Heart right ventricle (tissue), 16 donors: ENCODE results near the gene DNAJC11. TPM values are rescaled to one million over a fixed set of nuclear protein-coding genes. Genes with fewer than 3 reads are reported as not detected.
"Not testable (repeated sequence)": the region's sequence is repeated elsewhere in the genome, so short reads cannot be mapped to it uniquely, and the experiment has no call there.

Experiments used
- ATAC-seq, 8 donors: fragments of 200-7000 bp; cut with Tn5 transposase; one replicate each; pipeline ENCODE4 v1.9.1; 2020; ENCODE audit warnings: mild to moderate bottlenecking in 8 of 8, moderate library complexity in 8 of 8, moderate number of reproducible peaks in 1 of 8
- DNase-seq, 2 donors: peaks; one replicate each; pipeline ENCODE4 v3.0.0-alpha.2; 2020
- H3K27ac ChIP-seq, 10 donors: fragments of 200-600 bp; sonication (generic) in 2 of 10; one replicate each; pipeline versions ENCODE4 v1.5.0 to v1.8.0; 2020 to 2022; ENCODE audit warnings: mild to moderate bottlenecking in 3 of 10
- H3K27me3 ChIP-seq, 7 donors: fragments of 200-600 bp; one replicate each; pipeline ENCODE4 v1.8.0; 2021 to 2022; ENCODE audit warnings: mild to moderate bottlenecking in 2 of 7
- H3K36me3 ChIP-seq, 9 donors: fragments of 200-600 bp; sonication (generic) in 1 of 9; one replicate each; pipeline versions ENCODE4 v1.5.0 to v1.8.0; 2020 to 2022; ENCODE audit warnings: mild to moderate bottlenecking in 2 of 9
- H3K4me1 ChIP-seq, 9 donors: fragments of 200-600 bp; sonication (generic) in 1 of 9; one replicate each; pipeline versions ENCODE4 v1.5.0 to v1.8.0; 2020 to 2022; ENCODE audit warnings: mild to moderate bottlenecking in 4 of 9
- H3K4me3 ChIP-seq, 10 donors: fragments of 200-600 bp; sonication (generic) in 2 of 10; one replicate each; pipeline versions ENCODE4 v1.5.0 to v1.8.0; 2020 to 2022; ENCODE audit warnings: mild to moderate bottlenecking in 7 of 10, moderate library complexity in 2 of 10
- H3K9me3 ChIP-seq, 11 donors: fragments of 200-600 bp in 10 of 11; sonication (generic) in 2 of 11; one replicate each; pipeline versions ENCODE4 v1.5.0 to v1.8.0; 2013 to 2022; ENCODE audit warnings: mild to moderate bottlenecking in 2 of 11, control low read depth in 1 of 11, moderate library complexity in 1 of 11
- WGBS, 2 donors: extraction: QIAGEN DNeasy Blood & Tissue Kit; methylation state at CpG; one replicate each; pipeline ENCODE4 v1.1.7; 2013; ENCODE audit warnings: inconsistent platforms in 1 of 2; 5-methylcytosine and 5-hydroxymethylcytosine counted together
- intact Hi-C, 10 donors: fragments of 100-400 bp; cut with DNase I; formaldehyde crosslinking; loops; one replicate each; pipeline versions ENCODE4 v1.11.1 to v1.14.2; 2022
- polyA plus RNA-seq, 2 donors: library from polyadenylated mRNA; stranded (reverse); fragments of 200-250 nt; gene quantifications; one replicate each; pipeline ENCODE4 v1.2.3, GENCODE V29; 2013
- total RNA-seq, 10 donors: library from RNA; stranded (reverse); fragmentation: NEBNext Ultra II Directional in 3 of 10; extraction: Animal tissue kit (Norgen Biotek cat#: 25700) in 3 of 10; gene quantifications; one replicate each; pipeline versions ENCODE4 v1.2.1 to v1.2.4, GENCODE V29; 2021 to 2023
- TF ChIP-seq, protein P1 (sequence below), 9 donors: fragments of 200-600 bp; sonication (generic) in 2 of 9; IDR thresholded peaks; one replicate each; pipeline versions ENCODE4 v1.5.0 to v1.8.0; 2021 to 2022; ENCODE audit warnings: antibody characterized with exemption in 9 of 9, mild to moderate bottlenecking in 5 of 9, moderate library complexity in 1 of 9
- donor health status: Arrhythmogenic right ventricular cardiomyopathy.
- donor health status: ischemic (EF 13 %, LVEDD 7.1; RV severe dilation, severe dysfunction).
- donor health status: healthy with polysubstance abuse.
- donor health status: DM: no; HTN: yes; CAD: no.
- donor health status: DM: no; HTN: no; CAD: no.
- donor health status: ischemic (EF 25% LVEDD 6.9; RV normal size, moderate dysfunction).
- donor health status: ischemic (EF 25% LVEDD 5.7; RV mildly dilated, moderate dysfunction).
- donor health status: healthy.
- donor health status: DM: yes; HTN: yes; CAD: no.
- donor health status: Ischemic cardiomyopathy.
- donor health status: ischemic (EF 35%, LVEDD 5.7; RV mildly dilated, moderate dysfunction).
- donor health status: nonischemic (EF 11% LVEDD 7.7; RV severe dilation, severe dysfunction).
- donor health status: DM: yes; HTN: yes; CAD: no.
- donor health status: PGD.
- donor health status: ischemic (EF 29% LVEDD 5.4; RV normal size, mild dysfunction).
- donor health status: nonischemic (EF 23%, LVEDD 6.1; RV moderate dilation, normal function).

DNAJC11 gene
- total and polyA plus RNA-seq, 12 donors: 31.2 to 80.6 (median 71.9) TPM

DNA sequence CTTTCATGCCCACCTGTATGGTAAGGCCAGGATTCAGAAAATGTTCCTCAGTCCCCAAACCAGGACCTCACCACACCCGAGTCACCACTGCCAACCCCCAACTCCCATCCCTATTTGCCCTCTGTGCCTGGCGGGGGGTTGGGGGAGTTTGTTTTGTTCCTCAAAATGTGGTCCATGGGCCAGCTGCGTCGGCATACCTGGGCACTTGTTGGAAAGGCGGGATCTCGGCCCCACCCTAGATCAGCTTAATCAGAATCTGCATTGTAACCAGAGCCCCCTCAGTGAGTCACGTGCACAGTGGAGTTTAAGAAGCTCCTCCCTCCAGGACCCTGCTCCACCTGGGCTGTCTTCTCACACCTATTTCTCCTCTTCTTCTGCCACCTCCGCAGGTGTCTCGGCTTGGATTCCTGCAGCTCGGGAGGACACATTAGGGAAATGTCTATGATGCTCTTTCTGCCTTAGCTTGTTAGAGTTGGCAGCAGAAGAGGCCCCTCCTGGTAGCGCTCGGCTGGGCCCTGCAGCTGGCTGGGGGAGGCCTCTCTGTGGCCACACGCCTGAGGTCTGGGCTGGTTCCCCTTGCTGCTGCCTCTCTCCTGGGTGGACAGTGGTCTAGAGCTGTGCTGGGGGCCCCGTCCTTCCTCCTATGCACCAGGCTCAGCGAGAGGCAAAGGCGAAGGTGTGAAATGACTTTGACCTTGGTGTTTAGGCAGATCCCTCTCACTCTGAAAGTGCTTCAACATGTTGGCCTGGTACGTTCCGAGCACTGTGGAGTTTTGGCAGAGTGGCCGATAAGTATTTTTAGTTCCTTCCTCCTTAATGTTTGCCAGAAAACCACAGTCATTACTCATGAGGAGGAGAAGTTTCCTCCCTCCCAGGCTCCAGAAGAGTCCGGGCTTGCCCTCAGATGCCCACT lies 41.8 kb upstream of the DNAJC11 start:
- Histone ChIP-seq H3K9me3 (peaks cover 0 to 9% (median 0%) of the 10 kb centered on the region in 11 donors), H3K27me3 (no peaks in the 10 kb centered on the region), H3K4me1 (peaks cover 6 to 19% (median 15%) of the 10 kb centered on the region in 9 donors), H3K27ac (peak overlapping the region; percentile 33 to 93 (median 82)), H3K36me3 (no peaks in the 10 kb centered on the region), H3K4me3 (peak overlapping the region in 3 of 10 donors; percentile 0 to 17 (median 13))
- WGBS, 2 donors: 35 to 41% methylated on average over 20 of the region's 20 CpGs
- DNase-seq (peak; percentile 37 to 70), ATAC-seq (peak; percentile 91 to 97 (median 94))
- intact Hi-C loops: loop anchor here in 3 of 10 donors (5.0 kb wide), 1 partner anchor 39 kb away; no protein-coding TSS in a partner anchor
- TF ChIP-seq, protein P1, sequence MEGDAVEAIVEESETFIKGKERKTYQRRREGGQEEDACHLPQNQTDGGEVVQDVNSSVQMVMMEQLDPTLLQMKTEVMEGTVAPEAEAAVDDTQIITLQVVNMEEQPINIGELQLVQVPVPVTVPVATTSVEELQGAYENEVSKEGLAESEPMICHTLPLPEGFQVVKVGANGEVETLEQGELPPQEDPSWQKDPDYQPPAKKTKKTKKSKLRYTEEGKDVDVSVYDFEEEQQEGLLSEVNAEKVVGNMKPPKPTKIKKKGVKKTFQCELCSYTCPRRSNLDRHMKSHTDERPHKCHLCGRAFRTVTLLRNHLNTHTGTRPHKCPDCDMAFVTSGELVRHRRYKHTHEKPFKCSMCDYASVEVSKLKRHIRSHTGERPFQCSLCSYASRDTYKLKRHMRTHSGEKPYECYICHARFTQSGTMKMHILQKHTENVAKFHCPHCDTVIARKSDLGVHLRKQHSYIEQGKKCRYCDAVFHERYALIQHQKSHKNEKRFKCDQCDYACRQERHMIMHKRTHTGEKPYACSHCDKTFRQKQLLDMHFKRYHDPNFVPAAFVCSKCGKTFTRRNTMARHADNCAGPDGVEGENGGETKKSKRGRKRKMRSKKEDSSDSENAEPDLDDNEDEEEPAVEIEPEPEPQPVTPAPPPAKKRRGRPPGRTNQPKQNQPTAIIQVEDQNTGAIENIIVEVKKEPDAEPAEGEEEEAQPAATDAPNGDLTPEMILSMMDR (IDR thresholded peaks at IDR 0.05): no peak

DNA sequence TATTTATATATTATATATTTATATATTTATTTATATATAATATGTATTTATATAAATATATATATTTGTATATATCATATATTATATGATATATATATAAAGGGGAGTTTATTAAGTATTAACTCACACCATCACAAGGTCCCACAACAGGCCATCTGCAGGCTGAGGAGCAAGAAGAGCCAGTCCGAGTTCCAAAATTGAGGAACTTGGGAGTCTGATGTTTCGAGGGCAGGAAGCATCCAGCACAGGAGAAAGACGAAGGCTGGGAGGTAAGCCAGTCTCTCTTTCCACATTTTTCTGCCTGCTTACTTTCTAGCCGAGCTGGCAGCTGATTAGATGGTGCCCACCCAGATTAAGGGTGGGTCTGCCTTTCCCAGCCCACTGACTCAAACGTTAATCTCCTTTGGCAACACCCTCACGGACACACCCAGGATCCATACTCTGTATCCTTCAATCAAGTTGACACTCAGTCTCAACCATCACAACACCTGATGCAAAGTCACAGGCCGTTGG lies 41.1 kb upstream of the DNAJC11 start:
- peak overlapping the region in 8 of 10 donors; percentile 78 to 93 (median 82) for H3K27ac ChIP-seq
- not testable (repeated sequence) for ATAC-seq, H3K36me3 ChIP-seq, H3K27me3 ChIP-seq, H3K9me3 ChIP-seq, DNase-seq, H3K4me3 ChIP-seq
- peaks cover 6 to 19% (median 15%) of the 10 kb centered on the region in 9 donors for H3K4me1 ChIP-seq
- WGBS, 2 donors: 78 to 82% methylated on average over 7 of the region's 7 CpGs
- intact Hi-C loops: loop anchor here in 3 of 10 donors (5.0 kb wide), 1 partner anchor 40 kb away; no protein-coding TSS in a partner anchor

DNA sequence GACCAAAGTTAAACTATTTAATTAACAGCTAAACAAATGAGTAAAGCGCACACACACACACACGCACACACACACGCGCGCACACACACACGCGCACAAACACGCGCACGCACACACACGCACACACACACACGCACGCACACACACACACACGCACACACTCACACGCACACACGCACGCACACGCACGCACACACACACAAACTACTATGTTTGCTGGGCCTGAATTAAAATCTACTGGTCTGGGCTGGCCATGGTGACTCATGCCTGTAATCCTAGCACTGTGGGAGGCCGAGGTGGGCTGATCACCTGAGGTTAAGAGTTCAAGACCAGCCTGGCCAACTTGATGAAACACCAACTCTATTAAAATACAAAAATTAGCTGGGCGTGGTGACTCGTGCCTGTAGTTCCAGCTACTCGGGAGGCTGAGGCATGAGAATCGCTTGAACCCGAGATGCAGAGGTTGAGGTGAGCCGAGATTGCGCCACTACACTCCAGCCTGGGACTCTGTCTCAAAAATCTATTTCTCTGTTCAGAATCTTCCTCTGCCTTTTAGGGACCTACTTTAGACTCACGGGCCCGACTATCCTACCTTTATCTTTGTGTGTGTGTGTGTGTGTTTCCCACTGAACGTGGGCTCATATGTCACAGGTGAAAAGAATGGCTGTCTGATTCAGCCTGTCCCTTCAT lies 37.5 kb upstream of the DNAJC11 start:
- Histone ChIP-seq H3K4me3 (no peak overlapping the region), H3K27me3 (peaks cover 0 to 16% (median 0%) of the 10 kb centered on the region in 7 donors), H3K36me3 (no peaks in the 10 kb centered on the region), H3K4me1 (peaks cover 6 to 18% (median 14%) of the 10 kb centered on the region in 9 donors), H3K27ac (no peak overlapping the region), H3K9me3 (peaks cover 0 to 9% (median 0%) of the 10 kb centered on the region in 11 donors)
- intact Hi-C loops: no loop called here
- ATAC-seq (no peak), DNase-seq (no peak)
- WGBS, 2 donors: 79 to 86% methylated on average over 30 of the region's 30 CpGs
- TF ChIP-seq, protein P1 (IDR thresholded peaks at IDR 0.05): no peak

- DNase-seq (no peak), ATAC-seq (no peak)
- TF ChIP-seq, protein P1 (IDR thresholded peaks at IDR 0.05): no peak
- H3K27me3 ChIP-seq: peaks cover 0 to 16% (median 0%) of the 10 kb centered on the region in 7 donors
- no peak overlapping the region for H3K4me3 ChIP-seq
- no peaks in the 10 kb centered on the region for H3K36me3 ChIP-seq
- intact Hi-C loops: no loop called here
- 96 to 97% methylated on average over 5 of the region's 5 CpGs for WGBS, 2 donors
- no peaks in the 10 kb centered on the region for H3K9me3 ChIP-seq
- no peak overlapping the region for H3K27ac ChIP-seq
- H3K4me1 ChIP-seq: peaks cover 0 to 7% (median 0%) of the 10 kb centered on the region in 9 donors
Observed at GRCh38 chr1:6732942-6733341, 31.3 kb upstream of the DNAJC11 start.
